GM13976 (cell line): Measurements from ENCODE around the gene DUS2.

Experiments used
- DNase-seq: peaks from one replicate; pipeline ENCODE4 v3.0.0; 2012; ENCODE audit warnings: low spot score
- in situ Hi-C: fragments of 300-500 bp; cut with MboI; formaldehyde crosslinking; loops from one replicate; pipeline ENCODE4 v1.12.0; 2022; ENCODE audit warnings: low sequenced_read_pairs, mixed read lengths, inconsistent platforms; ENCODE audit not compliant: unreplicated experiment
- TF ChIP-seq, protein P1 (sequence below): IDR thresholded peaks from 2 replicates; pipeline ENCODE4 v1.5.1; 2012; ENCODE audit warnings: borderline replicate concordance, mild to moderate bottlenecking; ENCODE audit not compliant: insufficient read depth; ENCODE audit errors: extremely low read depth, missing control alignments, control extremely low read depth

The DUS2 gene

DNA sequence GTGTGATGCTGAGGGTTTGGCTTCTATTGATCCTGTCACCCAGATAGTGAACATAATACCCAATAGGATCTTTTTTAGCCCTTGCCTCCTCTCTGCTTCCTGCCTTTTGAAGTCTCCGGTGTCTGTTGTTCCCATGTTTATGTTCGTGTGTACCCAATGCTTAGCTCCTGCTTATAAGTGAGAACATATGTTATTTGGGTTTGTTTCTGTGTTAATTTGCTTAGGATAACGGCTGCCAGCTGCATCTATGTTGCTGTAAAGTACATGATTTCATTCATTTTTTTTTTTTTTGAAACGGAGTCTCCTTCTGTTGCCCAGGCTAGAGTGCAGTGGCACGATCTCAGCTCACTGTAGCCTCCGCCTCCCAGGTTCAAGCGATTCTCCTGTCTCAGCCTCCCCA lies 23.0 kb downstream of the DUS2 start:
- TF ChIP-seq, protein P1, sequence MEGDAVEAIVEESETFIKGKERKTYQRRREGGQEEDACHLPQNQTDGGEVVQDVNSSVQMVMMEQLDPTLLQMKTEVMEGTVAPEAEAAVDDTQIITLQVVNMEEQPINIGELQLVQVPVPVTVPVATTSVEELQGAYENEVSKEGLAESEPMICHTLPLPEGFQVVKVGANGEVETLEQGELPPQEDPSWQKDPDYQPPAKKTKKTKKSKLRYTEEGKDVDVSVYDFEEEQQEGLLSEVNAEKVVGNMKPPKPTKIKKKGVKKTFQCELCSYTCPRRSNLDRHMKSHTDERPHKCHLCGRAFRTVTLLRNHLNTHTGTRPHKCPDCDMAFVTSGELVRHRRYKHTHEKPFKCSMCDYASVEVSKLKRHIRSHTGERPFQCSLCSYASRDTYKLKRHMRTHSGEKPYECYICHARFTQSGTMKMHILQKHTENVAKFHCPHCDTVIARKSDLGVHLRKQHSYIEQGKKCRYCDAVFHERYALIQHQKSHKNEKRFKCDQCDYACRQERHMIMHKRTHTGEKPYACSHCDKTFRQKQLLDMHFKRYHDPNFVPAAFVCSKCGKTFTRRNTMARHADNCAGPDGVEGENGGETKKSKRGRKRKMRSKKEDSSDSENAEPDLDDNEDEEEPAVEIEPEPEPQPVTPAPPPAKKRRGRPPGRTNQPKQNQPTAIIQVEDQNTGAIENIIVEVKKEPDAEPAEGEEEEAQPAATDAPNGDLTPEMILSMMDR, result no peak
- in situ Hi-C loops, result loop anchor here (25.0 kb wide), 1 partner anchor 359 kb away; no protein-coding TSS in a partner anchor
- DNase-seq, result no peak

DNA sequence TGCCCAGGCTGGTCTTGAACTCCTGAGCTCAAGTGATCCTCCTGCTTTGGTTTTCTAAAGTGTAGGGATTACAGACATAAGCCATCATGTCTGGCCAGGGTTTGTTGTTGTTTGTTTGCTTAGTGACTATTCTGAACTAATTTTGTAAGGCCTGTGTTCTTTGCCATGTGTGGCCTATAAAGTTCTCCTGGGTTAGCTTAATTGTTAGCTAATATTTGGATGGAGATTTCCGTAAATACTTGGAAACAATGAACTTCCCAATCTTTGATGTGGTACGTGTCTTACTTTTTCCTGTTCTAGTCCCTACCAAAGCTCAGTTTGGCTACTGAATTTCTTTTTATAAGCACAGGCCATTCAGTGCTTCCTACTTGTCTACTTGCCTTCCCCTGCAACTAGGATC lies 24.9 kb downstream of the DUS2 start:
- in situ Hi-C loops, result loop anchor here (25.0 kb wide), 1 partner anchor 361 kb away; no protein-coding TSS in a partner anchor
- TF ChIP-seq, protein P1, result no peak
- no peak for DNase-seq

DNA sequence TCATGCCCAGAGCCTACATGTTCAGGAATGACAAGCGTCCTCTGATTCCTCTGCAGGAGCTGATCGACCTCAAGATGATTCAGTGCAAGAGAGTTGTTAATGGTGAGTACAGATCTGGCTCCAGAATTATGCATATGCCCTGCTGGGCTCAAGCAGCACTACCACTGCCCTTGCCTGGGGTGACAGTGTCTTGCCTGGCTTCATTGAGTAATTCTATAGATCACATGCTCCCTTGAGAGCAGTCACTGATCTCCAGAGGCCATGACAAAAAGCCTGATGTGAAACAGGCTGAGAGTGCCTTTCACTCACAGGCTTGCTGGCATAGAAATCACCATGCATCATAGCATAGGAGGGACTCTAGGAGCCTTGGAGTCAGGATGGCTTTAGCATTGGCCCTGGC lies 26.4 kb downstream of the DUS2 start:
- TF ChIP-seq, protein P1, result no peak
- DNase-seq, result no peak
- in situ Hi-C loops, result loop anchor here (25.0 kb wide), 1 partner anchor 362 kb away; no protein-coding TSS in a partner anchor

DNA sequence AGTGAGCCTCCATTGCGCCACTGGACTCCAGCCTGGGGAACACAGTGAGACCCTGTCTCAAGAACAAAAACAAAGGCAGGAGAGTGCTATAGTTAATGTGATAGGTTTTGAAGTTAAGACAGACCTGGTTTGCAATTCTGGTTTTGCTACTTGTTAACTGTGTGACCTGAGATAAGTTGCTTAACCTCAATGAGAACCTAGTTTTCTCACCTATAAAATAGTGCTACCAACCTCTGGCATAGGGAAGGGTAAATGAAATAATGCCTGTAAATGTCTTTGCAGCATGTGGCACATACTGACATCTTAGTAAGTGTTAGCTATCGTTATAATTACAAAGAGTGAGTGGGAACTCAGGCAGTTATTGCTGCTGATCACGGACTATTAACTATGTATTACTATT lies 32.3 kb downstream of the DUS2 start:
- TF ChIP-seq, protein P1, result no peak
- DNase-seq, result no peak
- in situ Hi-C loops, result no loop called here

DNA sequence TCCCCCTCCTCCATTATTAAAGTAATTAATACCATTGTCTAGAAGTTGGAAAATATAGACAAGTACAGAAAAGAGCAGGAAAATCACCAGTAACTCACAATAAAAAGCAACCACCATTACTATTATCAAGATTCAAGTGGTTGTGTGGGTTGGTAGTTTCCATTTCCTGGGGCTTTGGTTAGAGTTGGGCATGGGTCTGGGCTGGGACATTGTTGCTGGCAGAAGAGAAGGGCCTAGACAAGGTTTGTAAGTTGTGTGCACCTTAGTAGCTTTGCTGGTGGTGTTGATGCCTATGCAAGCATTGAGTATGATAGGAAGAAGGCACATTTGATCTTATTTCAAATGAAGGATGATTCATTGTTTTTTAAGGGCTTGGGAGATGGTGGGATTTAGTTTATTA lies 36.7 kb downstream of the DUS2 start:
- in situ Hi-C loops, result no loop called here
- no peak for DNase-seq
- TF ChIP-seq, protein P1, result no peak

DNA sequence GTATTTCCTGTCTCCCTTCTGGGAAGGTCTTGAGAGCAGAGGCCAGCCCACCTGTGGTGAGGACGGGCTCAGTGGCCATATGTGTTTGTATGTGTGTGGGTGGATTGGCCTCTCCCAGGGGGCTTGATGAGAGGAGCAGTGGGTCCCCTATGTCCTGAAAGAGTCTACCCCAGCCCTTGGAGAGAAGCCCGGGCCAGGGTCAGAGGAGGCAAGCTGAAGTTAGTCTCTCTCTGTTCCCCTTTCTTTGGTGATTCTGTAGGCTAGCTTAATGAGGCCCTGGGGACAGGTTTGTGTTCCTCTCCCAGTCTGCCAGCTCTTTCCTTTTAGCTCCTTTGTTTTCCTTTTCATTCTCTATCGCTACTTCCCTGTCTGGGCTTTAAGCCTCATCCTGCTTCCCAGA lies 38.3 kb downstream of the DUS2 start:
- TF ChIP-seq, protein P1, result no peak
- peak; percentile 37 for DNase-seq
- in situ Hi-C loops, result no loop called here
